ENCODE measurements around the gene PITPNM3. TPM values are rescaled to one million over a fixed set of nuclear protein-coding genes. Genes with fewer than 3 reads are reported as not detected.
"Not testable (repeated sequence)": the region's sequence is repeated elsewhere in the genome, so short reads cannot be mapped to it uniquely, and the experiment has no call there.

The PITPNM3 gene
- total RNA-seq, 1 donor from 2014 or later, result 0.72 TPM

DNA sequence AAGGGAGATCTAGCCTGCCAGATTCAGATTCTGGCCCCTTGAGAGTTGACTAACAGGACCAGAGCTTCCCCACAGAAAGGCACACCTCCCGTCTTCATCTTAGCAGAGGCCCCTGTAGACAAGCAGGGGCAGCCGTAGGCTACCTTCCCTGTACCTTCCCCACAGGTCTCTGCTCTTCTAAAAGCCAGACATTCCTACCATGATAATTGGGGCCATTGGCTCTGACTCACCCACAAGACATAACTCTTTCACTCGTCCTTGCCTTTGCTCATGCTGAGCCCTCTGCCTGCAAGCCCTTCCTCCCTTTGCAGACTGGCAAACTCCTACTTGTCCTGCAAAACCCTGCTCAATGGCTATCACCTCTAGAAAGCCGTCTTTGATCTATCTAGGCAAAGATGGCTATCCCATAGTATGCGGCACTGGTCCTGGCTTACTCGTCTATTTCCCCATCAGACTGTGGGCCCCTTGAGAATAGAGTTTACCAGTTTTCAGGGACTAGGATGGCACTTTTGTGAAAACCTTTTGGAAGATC lies 68.3 kb downstream of the PITPNM3 start:
- DNase-seq (ENCODE audit: low spot score), result no peak
- TF ChIP-seq, protein P1, sequence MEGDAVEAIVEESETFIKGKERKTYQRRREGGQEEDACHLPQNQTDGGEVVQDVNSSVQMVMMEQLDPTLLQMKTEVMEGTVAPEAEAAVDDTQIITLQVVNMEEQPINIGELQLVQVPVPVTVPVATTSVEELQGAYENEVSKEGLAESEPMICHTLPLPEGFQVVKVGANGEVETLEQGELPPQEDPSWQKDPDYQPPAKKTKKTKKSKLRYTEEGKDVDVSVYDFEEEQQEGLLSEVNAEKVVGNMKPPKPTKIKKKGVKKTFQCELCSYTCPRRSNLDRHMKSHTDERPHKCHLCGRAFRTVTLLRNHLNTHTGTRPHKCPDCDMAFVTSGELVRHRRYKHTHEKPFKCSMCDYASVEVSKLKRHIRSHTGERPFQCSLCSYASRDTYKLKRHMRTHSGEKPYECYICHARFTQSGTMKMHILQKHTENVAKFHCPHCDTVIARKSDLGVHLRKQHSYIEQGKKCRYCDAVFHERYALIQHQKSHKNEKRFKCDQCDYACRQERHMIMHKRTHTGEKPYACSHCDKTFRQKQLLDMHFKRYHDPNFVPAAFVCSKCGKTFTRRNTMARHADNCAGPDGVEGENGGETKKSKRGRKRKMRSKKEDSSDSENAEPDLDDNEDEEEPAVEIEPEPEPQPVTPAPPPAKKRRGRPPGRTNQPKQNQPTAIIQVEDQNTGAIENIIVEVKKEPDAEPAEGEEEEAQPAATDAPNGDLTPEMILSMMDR (IDR thresholded peaks at IDR 0.05; ENCODE audit: unreplicated experiment), result no peak
- Mint-ChIP-seq H3K27ac (ENCODE audit: unreplicated experiment) (no peak overlapping the region), H3K4me1 (ENCODE audit: unreplicated experiment) (peaks cover 32% of the 10 kb centered on the region), H3K9me3 (ENCODE audit: unreplicated experiment) (no peaks in the 10 kb centered on the region), H3K4me3 (ENCODE audit: unreplicated experiment) (no peak overlapping the region), H3K27me3 (ENCODE audit: unreplicated experiment) (no peaks in the 10 kb centered on the region), H3K36me3 (ENCODE audit: low read depth, unreplicated experiment) (peaks cover 4% of the 10 kb centered on the region)

DNA sequence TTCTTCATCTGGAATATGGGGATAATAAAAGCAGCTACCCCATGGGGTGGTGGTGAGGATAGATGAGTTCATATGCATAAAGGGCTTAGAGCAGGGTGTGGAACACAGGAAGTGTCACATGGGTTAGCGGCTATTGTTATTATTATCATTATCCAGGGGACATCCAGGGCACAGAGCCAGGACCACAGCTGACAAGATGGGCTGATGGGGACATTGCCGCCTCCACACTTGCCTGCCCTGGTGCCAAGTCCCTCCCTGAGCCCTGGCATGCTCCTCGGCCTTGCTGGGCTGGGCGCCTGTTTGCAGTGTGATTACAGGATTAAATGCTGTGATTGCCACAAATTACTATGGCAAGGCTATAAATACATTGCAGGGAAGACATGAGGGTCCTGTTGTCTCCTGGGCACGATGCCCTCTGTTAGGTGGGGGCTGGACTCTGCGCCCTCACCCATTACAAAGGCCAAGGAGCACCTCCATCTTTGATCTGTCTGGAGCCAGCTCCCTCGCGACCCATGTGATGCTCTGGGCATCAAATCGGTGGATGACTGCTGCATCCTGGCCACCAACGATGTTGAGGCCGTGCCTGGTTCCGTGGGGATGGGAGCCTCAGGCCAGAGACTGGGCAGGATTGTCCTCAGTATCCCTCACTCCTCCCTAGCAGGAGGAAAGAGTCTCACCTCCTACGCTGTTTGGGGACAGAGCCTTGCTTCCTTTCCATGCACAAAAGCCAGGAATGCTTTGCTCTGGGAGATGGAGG lies 68.9 kb downstream of the PITPNM3 start:
- Mint-ChIP-seq H3K4me3 (ENCODE audit: unreplicated experiment) (no peak overlapping the region), H3K9me3 (ENCODE audit: unreplicated experiment) (no peaks in the 10 kb centered on the region), H3K4me1 (ENCODE audit: unreplicated experiment) (peaks cover 32% of the 10 kb centered on the region), H3K27ac (ENCODE audit: unreplicated experiment) (no peak overlapping the region), H3K27me3 (ENCODE audit: unreplicated experiment) (peaks cover 2% of the 10 kb centered on the region), H3K36me3 (ENCODE audit: low read depth, unreplicated experiment) (peaks cover 4% of the 10 kb centered on the region)
- TF ChIP-seq, protein P1 (IDR thresholded peaks at IDR 0.05; ENCODE audit: unreplicated experiment), result no peak
- DNase-seq (ENCODE audit: low spot score), result no peak

DNA sequence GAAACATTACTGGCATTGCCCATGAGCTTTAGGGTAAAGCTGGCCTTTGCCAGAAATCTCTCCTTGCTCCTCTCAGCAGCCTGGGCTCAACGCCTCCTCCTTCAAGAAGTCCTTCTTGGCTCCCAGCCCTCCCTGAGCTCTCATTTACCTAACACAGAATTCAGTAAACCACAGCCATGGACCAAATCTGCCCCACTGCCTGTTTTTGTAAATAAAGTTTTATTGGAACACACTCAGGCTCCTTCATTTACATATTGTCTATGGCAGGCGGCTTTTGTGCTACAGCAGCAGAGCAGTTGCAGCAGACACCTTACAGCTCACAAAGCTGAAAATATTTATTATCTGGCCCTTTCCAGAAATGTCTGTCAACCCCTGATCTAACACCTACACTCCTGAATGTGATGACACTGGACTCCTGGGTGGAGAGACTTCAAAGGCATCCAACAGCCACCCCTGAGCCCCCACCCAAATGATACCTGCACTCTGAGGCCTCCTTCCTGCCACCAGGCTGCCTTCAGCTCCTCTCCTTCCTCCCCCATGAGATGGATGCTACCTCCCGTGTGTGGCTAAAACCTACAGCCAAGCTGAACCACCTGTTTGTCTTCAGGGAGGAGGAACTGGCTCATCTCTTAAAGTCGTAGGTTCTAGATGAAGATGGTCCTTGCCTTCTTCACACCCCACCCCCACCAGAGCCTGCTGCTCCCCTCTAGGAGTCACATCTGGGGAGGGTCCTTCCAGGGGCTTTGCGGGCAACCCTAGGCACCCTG lies 70.5 kb downstream of the PITPNM3 start:
- Mint-ChIP-seq H3K4me3 (ENCODE audit: unreplicated experiment) (no peak overlapping the region), H3K9me3 (ENCODE audit: unreplicated experiment) (no peaks in the 10 kb centered on the region), H3K4me1 (ENCODE audit: unreplicated experiment) (peaks cover 32% of the 10 kb centered on the region), H3K27me3 (ENCODE audit: unreplicated experiment) (peaks cover 7% of the 10 kb centered on the region), H3K36me3 (ENCODE audit: low read depth, unreplicated experiment) (peaks cover 4% of the 10 kb centered on the region), H3K27ac (ENCODE audit: unreplicated experiment) (no peak overlapping the region)
- TF ChIP-seq, protein P1 (IDR thresholded peaks at IDR 0.05; ENCODE audit: unreplicated experiment), result no peak
- no peak for DNase-seq (ENCODE audit: low spot score)

DNA sequence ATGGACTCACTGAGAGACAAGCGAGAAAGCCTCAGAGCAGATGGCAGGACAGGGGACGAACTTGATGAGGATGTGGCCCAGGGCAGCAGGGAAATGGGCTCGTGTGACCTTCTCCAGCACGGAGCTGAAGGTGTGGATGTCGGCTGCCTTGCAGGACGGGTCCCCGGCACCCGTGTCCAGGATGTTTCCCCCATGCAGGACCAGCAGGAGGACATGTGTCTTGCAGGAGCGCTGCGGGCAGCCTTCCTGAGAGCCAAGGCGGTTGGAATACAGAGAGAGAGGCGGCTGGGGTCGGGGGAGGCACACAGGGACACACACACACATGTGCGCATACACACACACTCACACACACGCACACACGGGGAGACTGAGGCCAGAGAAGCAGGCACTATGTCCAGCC lies 72.8 kb downstream of the PITPNM3 start:
- DNase-seq (ENCODE audit: low spot score), result no peak
- no peak overlapping the region for H3K27ac Mint-ChIP-seq (ENCODE audit: unreplicated experiment)
- H3K36me3 Mint-ChIP-seq (ENCODE audit: low read depth, unreplicated experiment), result peaks cover 4% of the 10 kb centered on the region
- TF ChIP-seq, protein P1 (IDR thresholded peaks at IDR 0.05; ENCODE audit: unreplicated experiment), result no peak
- peaks cover 7% of the 10 kb centered on the region for H3K27me3 Mint-ChIP-seq (ENCODE audit: unreplicated experiment)
- peaks cover 32% of the 10 kb centered on the region for H3K4me1 Mint-ChIP-seq (ENCODE audit: unreplicated experiment)
- no peak overlapping the region for H3K4me3 Mint-ChIP-seq (ENCODE audit: unreplicated experiment)
- no peaks in the 10 kb centered on the region for H3K9me3 Mint-ChIP-seq (ENCODE audit: unreplicated experiment)

DNA sequence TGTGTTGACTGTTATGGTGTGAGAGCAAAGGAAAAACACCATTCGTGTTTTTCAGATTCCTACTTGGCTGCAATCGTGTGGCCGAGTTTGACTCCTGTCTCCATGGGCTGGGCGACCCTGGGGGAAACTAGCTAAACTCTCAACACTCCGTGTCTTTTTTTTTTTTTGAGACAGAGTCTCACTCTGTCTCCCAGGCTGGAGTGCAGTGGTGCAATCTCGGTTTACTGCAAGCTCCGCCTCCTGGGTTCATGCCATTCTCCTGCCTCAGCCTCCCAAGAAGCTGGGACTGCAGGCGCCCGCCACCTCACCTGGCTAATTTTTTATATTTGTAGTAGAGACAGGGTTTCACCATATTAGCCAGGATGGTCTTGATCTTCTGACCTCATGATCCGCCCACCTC lies 73.6 kb downstream of the PITPNM3 start:
- H3K9me3 Mint-ChIP-seq (ENCODE audit: unreplicated experiment); H3K27ac Mint-ChIP-seq (ENCODE audit: unreplicated experiment); DNase-seq (ENCODE audit: low spot score); H3K27me3 Mint-ChIP-seq (ENCODE audit: unreplicated experiment); H3K4me3 Mint-ChIP-seq (ENCODE audit: unreplicated experiment); H3K36me3 Mint-ChIP-seq (ENCODE audit: low read depth, unreplicated experiment): not testable (repeated sequence)
- peaks cover 27% of the 10 kb centered on the region for H3K4me1 Mint-ChIP-seq (ENCODE audit: unreplicated experiment)

Data from endothelial cell (in vitro differentiated cells).